HG03135 (cell line): ENCODE results near the gene TNFRSF12A.
"Not testable (repeated sequence)": the region's sequence is repeated elsewhere in the genome, so short reads cannot be mapped to it uniquely, and the experiment has no call there.

ENCODE experiments used
- ATAC-seq: cut with Tn5 transposase; IDR thresholded peaks from one replicate; pipeline ENCODE4 v1.9.1; 2021; ENCODE audit warnings: mild to moderate bottlenecking, moderate library complexity; ENCODE audit not compliant: unreplicated experiment

TNFRSF12A gene

DNA sequence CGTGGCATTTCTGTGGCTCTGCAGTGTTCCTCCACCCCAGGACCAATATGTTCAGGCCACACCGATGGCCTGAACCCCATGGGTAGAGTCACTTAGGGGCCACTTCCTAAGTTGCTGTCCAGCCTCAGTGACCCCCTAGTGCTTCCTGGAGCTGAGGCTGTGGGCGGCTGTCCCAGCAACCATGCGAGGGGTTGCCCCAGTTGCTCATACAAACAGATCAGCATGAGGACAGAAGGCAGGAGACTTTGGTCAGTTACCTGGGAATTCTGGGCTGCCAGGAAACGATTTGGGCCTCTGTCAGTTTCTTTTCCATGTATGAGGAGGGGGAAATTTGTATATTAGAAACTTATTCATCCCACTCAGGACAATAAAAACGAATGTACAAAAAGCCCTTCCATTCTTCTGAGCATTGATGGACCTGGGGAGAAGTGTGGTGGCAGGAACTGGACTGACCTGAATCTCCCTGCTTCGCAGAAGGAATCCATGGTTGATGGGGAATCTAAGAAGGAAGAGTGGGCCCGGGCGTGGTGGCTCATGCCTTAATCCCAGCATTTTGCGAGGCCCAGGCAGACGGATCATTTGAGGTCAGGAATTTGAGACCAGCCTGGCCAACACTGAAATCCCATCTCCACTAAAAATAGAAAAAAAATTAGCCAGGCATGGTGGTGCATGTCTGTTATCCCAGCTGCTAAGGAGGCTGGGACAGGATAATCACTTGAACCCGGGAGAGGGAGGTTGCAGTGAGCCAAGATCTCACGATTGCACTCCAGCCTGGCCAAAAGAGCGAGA lies 40.4 kb downstream of the TNFRSF12A start:
- ATAC-seq: no peak

DNA sequence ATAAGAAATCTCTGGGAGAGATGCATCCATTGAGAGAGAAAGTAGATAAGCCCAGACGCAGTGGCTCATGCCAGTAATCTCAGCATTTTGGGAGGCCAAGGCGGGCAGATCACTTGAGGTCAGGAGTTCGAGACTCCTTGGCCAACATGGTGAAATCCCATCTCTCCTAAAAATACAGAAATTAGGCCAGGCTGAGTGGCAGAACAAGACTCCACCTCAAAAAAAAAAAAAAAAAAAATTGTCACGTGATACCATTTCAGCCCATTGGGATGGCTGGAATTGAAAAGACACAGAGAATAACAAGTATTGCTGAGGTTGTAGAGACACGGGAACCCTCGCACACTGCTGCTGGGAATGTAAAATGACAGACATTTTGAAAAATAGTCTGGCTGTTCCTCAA lies 42.4 kb downstream of the TNFRSF12A start:
- ATAC-seq: no peak

DNA sequence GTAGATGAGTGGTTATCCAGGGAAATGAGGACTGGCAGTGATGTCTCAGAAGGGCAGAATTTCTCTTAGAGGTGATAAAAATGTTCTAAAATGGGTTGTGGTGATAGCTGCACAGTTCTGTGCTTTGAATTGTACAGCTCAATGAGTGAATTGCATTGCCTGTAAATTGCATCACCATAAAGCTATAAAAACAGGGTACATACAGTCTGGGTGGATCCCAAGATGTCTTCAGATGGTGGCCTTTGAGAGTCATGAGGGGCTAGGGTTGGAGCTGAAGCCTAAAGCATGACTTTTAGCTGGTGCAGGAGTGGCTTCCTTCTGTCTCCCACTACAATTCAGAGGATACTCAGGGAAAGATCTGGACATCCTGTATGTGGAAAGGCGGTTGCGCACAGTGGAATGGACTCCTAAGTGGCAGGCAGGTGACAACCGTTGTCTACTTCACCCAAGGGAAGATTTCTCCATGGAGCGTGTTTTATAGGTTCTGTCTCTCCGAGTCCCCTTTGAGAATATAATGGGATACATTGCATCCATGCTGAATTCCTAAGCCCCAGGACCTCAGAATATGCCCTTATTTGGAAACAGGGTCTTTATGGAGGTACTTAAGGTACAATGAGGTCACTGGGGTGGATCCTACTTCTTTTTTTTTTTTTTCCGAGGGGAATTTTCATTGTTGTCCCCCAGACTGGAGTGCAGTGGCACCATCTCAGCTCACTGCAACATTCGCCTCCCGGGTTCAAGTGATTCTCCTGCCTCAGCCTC lies 43.6 kb downstream of the TNFRSF12A start:
- ATAC-seq: no peak

DNA sequence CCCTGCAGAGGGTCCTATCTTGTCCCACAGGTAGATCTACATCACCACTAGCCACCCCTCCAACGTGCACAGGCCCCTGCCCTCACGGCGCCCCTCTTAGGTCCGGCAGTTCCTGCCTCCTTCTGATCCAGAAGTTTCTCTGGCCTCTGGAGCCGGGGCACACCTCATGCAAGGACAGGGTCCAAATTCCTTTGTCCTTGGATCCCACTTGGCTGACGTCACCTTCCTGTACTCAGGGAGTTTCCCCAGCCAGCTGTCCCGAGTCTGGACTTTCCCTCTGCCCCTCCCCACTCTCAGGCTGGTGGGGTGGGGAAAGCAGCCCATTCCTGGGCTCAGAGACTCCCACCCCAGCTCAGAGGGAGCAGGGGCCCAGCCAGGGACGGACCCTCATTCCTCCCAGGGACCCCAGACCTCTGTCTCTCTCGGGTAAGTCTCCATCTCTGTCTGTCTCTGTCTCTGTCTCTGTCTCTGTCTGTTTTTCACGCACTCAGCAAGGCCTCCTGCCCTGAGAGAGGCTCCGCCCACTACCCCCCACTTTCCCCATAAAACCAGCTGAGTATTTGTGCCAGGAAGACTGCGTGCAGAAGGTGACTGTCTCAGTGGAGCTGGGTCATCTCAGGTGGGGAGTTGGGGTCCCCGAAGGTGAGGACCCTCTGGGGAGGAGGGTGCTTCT lies 45.0 kb downstream of the TNFRSF12A start, which contains the start of gene IL32:
Gene IL32 (plus strand): TSS at position 572 of the 673 bp plus-strand sequence. CDS start 172 bp downstream, outside the sequence.
- no peak for ATAC-seq

DNA sequence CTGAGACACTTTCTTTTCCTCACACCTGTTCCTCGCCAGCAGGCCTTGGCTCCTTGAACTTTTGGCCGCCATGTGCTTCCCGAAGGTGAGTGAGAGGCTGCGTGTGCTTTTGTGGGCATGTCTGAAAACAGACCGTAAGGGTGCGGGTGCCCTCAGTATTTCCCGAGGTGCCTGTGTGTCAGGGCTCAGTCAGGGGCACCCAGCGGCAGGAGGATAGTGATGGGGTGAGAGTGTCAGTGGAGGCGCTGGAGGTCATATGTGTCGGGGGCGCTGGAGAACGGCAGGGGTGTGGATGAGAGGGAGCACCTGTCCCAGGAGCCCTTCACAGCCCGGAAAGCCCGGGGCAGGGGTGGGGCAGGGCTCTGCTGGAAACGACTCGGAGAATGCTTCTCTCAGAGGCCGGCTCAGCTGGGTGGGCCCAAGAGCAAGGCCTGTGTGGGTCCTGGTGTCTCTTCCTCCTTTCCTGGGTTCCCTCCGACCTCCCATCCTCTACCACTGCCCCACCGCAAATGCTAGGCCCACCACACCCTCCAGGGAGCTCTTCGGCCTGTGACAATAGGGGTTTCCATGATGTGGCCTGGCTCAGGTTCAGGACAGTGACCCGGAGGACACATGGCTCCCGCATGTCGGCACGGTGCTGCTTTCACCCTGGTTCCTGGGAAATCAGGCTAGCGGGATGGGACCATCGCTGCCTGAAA lies 45.7 kb downstream of the TNFRSF12A start:
- ATAC-seq: no peak

DNA sequence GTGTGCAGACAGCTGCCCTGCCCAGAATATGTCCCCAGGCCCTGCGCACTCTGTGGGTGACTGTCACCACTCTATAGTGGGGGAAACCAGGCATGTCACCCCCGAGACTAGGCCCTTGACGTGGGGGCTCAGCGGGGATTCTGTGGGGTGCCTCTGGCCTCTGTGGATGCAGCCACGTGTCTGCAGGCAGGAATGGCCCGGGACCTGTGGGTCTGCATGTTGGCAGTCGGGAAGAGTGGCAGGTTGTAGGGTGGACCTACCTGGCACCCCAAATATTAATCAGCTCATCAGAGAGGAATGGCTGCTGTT lies 46.2 kb downstream of the TNFRSF12A start:
- no peak for ATAC-seq

DNA sequence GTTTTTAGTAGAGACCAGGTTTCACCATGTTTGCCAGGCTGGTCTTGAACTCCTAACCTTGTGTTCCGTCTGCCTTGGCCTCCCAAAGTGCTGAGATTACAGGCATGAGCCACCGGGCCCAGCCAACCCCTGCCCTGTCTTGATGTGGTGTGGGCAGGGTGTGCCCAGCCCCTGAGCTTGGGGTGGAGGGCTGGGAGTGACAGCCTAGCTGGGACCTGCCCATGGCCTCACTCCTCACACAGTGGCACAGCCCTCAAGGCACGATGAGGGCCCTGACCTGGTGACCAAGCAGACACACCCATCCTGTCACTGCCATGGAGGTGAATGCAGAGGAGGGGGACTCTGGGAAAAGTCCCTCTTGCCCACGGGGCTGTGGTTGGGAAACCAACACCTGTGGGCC lies 48.3 kb downstream of the TNFRSF12A start:
- no peak for ATAC-seq

DNA sequence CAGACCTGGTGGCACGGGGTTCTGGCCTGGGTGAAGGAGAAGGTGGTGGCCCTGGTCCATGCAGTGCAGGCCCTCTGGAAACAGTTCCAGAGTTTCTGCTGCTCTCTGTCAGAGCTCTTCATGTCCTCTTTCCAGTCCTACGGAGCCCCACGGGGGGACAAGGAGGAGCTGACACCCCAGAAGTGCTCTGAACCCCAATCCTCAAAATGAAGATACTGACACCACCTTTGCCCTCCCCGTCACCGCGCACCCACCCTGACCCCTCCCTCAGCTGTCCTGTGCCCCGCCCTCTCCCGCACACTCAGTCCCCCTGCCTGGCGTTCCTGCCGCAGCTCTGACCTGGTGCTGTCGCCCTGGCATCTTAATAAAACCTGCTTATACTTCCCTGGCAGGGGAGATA lies 49.0 kb downstream of the TNFRSF12A start:
- ATAC-seq: not testable (repeated sequence)

DNA sequence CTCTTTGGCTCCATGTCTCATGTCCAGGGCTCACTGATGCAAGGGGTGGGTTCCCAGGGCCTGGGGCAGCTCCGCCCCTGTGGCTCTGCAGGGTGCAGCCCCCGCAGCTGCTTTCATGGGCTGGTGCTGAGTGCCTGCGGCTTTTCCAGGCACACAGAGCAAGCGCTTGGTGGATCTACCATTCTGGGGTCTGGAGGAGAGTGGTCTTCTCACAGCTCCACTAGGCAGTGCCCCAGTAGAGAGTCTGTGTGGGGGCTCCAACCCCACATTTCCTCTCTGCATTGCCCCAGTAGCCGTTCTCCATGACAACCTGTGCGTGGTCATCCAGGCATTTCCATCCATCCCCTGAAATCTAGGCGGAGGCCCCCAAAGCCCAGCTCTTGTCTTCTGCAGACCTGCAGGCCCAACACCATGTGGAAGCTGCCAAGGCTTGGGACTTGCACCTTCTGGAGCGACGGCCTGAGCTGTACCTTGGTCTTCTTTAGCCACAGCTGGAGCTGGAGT lies 50.5 kb downstream of the TNFRSF12A start:
- no peak for ATAC-seq

DNA sequence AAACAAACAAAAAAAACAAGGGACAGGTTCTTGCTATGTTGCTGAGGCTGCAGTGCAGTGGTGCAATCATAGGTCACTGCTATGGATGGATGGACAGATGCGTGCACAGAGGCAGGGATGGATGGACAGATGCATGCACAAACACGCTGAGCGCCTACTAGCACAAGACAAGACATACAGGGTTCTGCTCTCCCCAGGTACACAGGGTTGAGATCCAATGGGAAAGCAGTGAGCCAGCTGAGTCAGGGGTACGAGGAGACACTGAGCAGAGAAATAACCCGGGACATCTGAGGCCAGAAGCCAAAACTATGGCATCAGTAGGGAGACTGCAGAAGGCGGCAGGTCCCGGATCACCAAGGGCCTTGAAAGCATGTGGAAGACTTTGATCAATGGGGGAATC lies 51.5 kb downstream of the TNFRSF12A start:
- no peak for ATAC-seq
